SU-DHL-6 (cell line): ENCODE measurements around the gene NHP2.

ENCODE experiments used
- CTCF ChIP-seq: fragments of 200-600 bp; sonication (generic); IDR thresholded peaks from one replicate; pipeline ENCODE4 v1.5.1; 2017; ENCODE audit warnings: antibody characterized with exemption, mild to moderate bottlenecking, low read length, moderate library complexity; ENCODE audit not compliant: insufficient read depth, poor library complexity, severe bottlenecking
- EZH2phosphoT487 ChIP-seq: fragments of 200-600 bp; sonication (generic), shearing (Covaris generic); conservative IDR thresholded peaks from 2 replicates; pipeline ENCODE4 v1.6.1; 2018; ENCODE audit warnings: mild to moderate bottlenecking, antibody characterized with exemption, low read length, moderate library complexity, mixed read lengths

- TF ChIP-seq CTCF (no peak), EZH2phosphoT487 (no peak)
These were observed 28.6 kb upstream of the NHP2 start for GRCh38 chr5:178182158-178182876.
